ENCODE data around the gene KBTBD4. TPM values are rescaled to one million over a fixed set of nuclear protein-coding genes. Genes with fewer than 3 reads are reported as not detected.
A peak's percentile ranks its signal among the peaks of the same experiment; 100 is the strongest.

The KBTBD4 gene
- 10 to 100 TPM; 18.4 to 32.2 (median 21.2) TPM for total RNA-seq

- peaks cover 53% of the 10 kb centered on the region for H3K36me3 ChIP-seq
Observed at GRCh38 chr11:47578524-47579494, at the start of gene KBTBD4, which contains the start of gene NDUFS3. Gene KBTBD4, minus strand, starts transcription at chr11:47578970. Its CDS starts 19 bp downstream, at chr11:47578951. Gene NDUFS3, plus strand, starts transcription at chr11:47579074. Its CDS starts 18 bp downstream, at chr11:47579092.

GRCh38 chr11:47628026-47628425 lies 49.3 kb upstream of the KBTBD4 start:
- no peak for DNase-seq (ENCODE audit: low spot score in 2 of 2)
- 82% methylated on average over 4 of the region's 4 CpGs for WGBS
- peaks cover 93% of the 10 kb centered on the region for H3K36me3 ChIP-seq
- H3K9me3 ChIP-seq: no peaks in the 10 kb centered on the region
- TF ChIP-seq EP300 (IDR thresholded peaks at IDR 0.05): no peak
- TF ChIP-seq CTCF (IDR thresholded peaks at IDR 0.05): no peak
- no peak for TF ChIP-seq POLR2A (IDR thresholded peaks at IDR 0.05)
- no peak for TF ChIP-seq POLR2AphosphoS5 (IDR thresholded peaks at IDR 0.05)
- H3K4me1 ChIP-seq: no peaks in the 10 kb centered on the region
- no peak overlapping the region for H3K27ac ChIP-seq
- no peaks in the 10 kb centered on the region for H3K27me3 ChIP-seq
- H3K4me3 ChIP-seq: no peak overlapping the region

More at GRCh38 chr11:47578524-47579494, at the start of gene KBTBD4, which contains the start of gene NDUFS3:
- Histone ChIP-seq H3K9me3 (no peaks in the 10 kb centered on the region), H3K4me1 (peaks cover 37% of the 10 kb centered on the region), H3K27me3 (no peaks in the 10 kb centered on the region), H3K27ac (peak within 1 kb of the TSS; percentile 86), H3K4me3 (peak within 1 kb of the TSS; percentile 89)
- 0% methylated on average over 53 of the region's 72 CpGs for WGBS
- DNase-seq (ENCODE audit: low spot score in 2 of 2): peak; percentile 93 to 96
- TF ChIP-seq POLR2AphosphoS5 (IDR thresholded peaks at IDR 0.05): peak; percentile 29 to 99 (median 95)
- no peak for TF ChIP-seq EP300 (IDR thresholded peaks at IDR 0.05)
- peak in 1 of 2 donors; percentile 27 for TF ChIP-seq POLR2A (IDR thresholded peaks at IDR 0.05)
- TF ChIP-seq CTCF (IDR thresholded peaks at IDR 0.05): no peak

- TF ChIP-seq POLR2A (IDR thresholded peaks at IDR 0.05) (no peak), CTCF (IDR thresholded peaks at IDR 0.05) (no peak), EP300 (IDR thresholded peaks at IDR 0.05) (no peak), POLR2AphosphoS5 (IDR thresholded peaks at IDR 0.05) (no peak)
- no peak for DNase-seq (ENCODE audit: low spot score in 2 of 2)
- 97% methylated on average over 8 of the region's 8 CpGs for WGBS
- Histone ChIP-seq H3K4me3 (no peak overlapping the region), H3K27me3 (no peaks in the 10 kb centered on the region), H3K27ac (no peak overlapping the region), H3K4me1 (no peaks in the 10 kb centered on the region), H3K36me3 (peaks cover 95% of the 10 kb centered on the region), H3K9me3 (no peaks in the 10 kb centered on the region)
Observed at GRCh38 chr11:47626234-47626633, 47.5 kb upstream of the KBTBD4 start.

- Histone ChIP-seq H3K4me1 (peaks cover 9% of the 10 kb centered on the region), H3K4me3 (no peak overlapping the region), H3K9me3 (no peaks in the 10 kb centered on the region), H3K27ac (no peak overlapping the region), H3K27me3 (no peaks in the 10 kb centered on the region), H3K36me3 (peaks cover 67% of the 10 kb centered on the region)
- DNase-seq (ENCODE audit: low spot score in 2 of 2): no peak
- TF ChIP-seq POLR2AphosphoS5 (IDR thresholded peaks at IDR 0.05) (no peak), CTCF (IDR thresholded peaks at IDR 0.05) (no peak), POLR2A (IDR thresholded peaks at IDR 0.05) (no peak), EP300 (IDR thresholded peaks at IDR 0.05) (no peak)
- 84% methylated on average over 2 of the region's 2 CpGs for WGBS
Observed at GRCh38 chr11:47620836-47621378, 42.1 kb upstream of the KBTBD4 start.

GRCh38 chr11:47617417-47617809 lies 38.6 kb upstream of the KBTBD4 start:
- no peak overlapping the region for H3K4me3 ChIP-seq
- no peak overlapping the region for H3K27ac ChIP-seq
- H3K9me3 ChIP-seq: no peaks in the 10 kb centered on the region
- DNase-seq (ENCODE audit: low spot score in 2 of 2): no peak
- WGBS: 36% methylated on average over 3 of the region's 3 CpGs
- H3K27me3 ChIP-seq: no peaks in the 10 kb centered on the region
- no peak for TF ChIP-seq POLR2A (IDR thresholded peaks at IDR 0.05)
- no peak for TF ChIP-seq POLR2AphosphoS5 (IDR thresholded peaks at IDR 0.05)
- no peak for TF ChIP-seq EP300 (IDR thresholded peaks at IDR 0.05)
- no peak for TF ChIP-seq CTCF (IDR thresholded peaks at IDR 0.05)
- peaks cover 9% of the 10 kb centered on the region for H3K4me1 ChIP-seq
- H3K36me3 ChIP-seq: peaks cover 38% of the 10 kb centered on the region

All from suprapubic skin (tissue), 4 donors.